A673 (cell line): Measurements from ENCODE around the gene CDX1. TPM values are rescaled to one million over a fixed set of nuclear protein-coding genes. Genes with fewer than 3 reads are reported as not detected.

Source experiments
- BruUV-seq: library from RNA; stranded (reverse); fragments of 400-500 nt; replicated peaks from 2 replicates; lab custom pipeline; 2021; lab: Mats Ljungman, UMichigan
- CTCF ChIA-PET: fragments of 300-600 bp; sonication (Branson Sonifier 250); formaldehyde crosslinking; loops from one replicate; lab custom pipeline; 2022; ENCODE audit warnings: antibody characterized with exemption; lab: Charles Lee
- POLR2A ChIA-PET: fragments of 300-600 bp; sonication (Branson Sonifier 250); formaldehyde crosslinking; loops from one replicate; lab custom pipeline; 2022; ENCODE audit warnings: antibody characterized with exemption; ENCODE audit not compliant: low non-redundant PET; lab: Charles Lee
- DNase-seq: peaks from one replicate; pipeline ENCODE4 v3.0.0-alpha.2; 2015; ENCODE audit warnings: low spot score
- H3K27ac ChIP-seq: fragments of 200-600 bp; sonication (generic); 2 replicates; pipeline ENCODE4 v1.5.1; 2016; ENCODE audit warnings: mixed run types, low read depth, mild to moderate bottlenecking, mixed read lengths, antibody characterized with exemption, low read length; ENCODE audit not compliant: poor library complexity, severe bottlenecking
- H3K27me3 ChIP-seq: fragments of 200-600 bp; sonication (generic); replicated peaks from 2 replicates; pipeline ENCODE4 v1.6.1; 2017; ENCODE audit warnings: mixed run types, low read depth, mild to moderate bottlenecking, mixed read lengths, antibody characterized with exemption, low read length; ENCODE audit not compliant: insufficient read depth, poor library complexity
- H3K36me3 ChIP-seq: fragments of 200-600 bp; sonication (generic); 2 replicates; pipeline ENCODE4 v1.6.1; 2016; ENCODE audit warnings: mixed run types, mild to moderate bottlenecking, mixed read lengths, antibody characterized with exemption, low read length; ENCODE audit not compliant: insufficient read depth, poor library complexity, severe bottlenecking
- H3K4me1 ChIP-seq: fragments of 200-600 bp; sonication (generic); 2 replicates; pipeline ENCODE4 v1.6.1; 2017; ENCODE audit warnings: mixed run types, mild to moderate bottlenecking, mixed read lengths, antibody characterized with exemption, low read length; ENCODE audit not compliant: insufficient read depth, poor library complexity, severe bottlenecking
- H3K4me3 ChIP-seq: fragments of 200-600 bp; sonication (generic); 2 replicates; pipeline ENCODE4 v1.5.1; 2016; ENCODE audit warnings: low read depth, mixed run types, mild to moderate bottlenecking, mixed read lengths, low read length; ENCODE audit not compliant: poor library complexity, severe bottlenecking
- H3K9me3 ChIP-seq: fragments of 200-600 bp; sonication (generic); 2 replicates; pipeline ENCODE4 v1.6.1; 2016; ENCODE audit warnings: mixed run types, low read depth, mild to moderate bottlenecking, mixed read lengths, antibody characterized with exemption, low read length; ENCODE audit not compliant: poor library complexity, severe bottlenecking
- CTCF ChIP-seq: fragments of 300-800, 200-600 bp; sonication (generic); conservative IDR thresholded peaks from 2 replicates; pipeline ENCODE4 v1.5.1; 2017; ENCODE audit warnings: low read depth, mild to moderate bottlenecking, antibody characterized with exemption, low read length, moderate library complexity, mixed read lengths
- EZH2 ChIP-seq: fragments of 200-600 bp; sonication (generic); IDR thresholded peaks from 2 replicates; pipeline ENCODE4 v1.6.1; 2017; ENCODE audit warnings: borderline replicate concordance, low read depth, mild to moderate bottlenecking, mixed read lengths, antibody characterized with exemption, low read length; ENCODE audit not compliant: poor library complexity, severe bottlenecking
- intact Hi-C: fragments of 100-400 bp; cut with micrococcal nuclease; formaldehyde crosslinking; loops from one replicate; pipeline ENCODE4 v1.10.0; 2022; ENCODE audit not compliant: unreplicated experiment
- total RNA-seq: library from RNA; stranded (reverse); gene quantifications from 2 replicates; pipeline ENCODE4 v1.2.3, GENCODE V29; 2021

CDX1 gene
- total RNA-seq, 1 experiment from 2014 or later, result not detected

DNA sequence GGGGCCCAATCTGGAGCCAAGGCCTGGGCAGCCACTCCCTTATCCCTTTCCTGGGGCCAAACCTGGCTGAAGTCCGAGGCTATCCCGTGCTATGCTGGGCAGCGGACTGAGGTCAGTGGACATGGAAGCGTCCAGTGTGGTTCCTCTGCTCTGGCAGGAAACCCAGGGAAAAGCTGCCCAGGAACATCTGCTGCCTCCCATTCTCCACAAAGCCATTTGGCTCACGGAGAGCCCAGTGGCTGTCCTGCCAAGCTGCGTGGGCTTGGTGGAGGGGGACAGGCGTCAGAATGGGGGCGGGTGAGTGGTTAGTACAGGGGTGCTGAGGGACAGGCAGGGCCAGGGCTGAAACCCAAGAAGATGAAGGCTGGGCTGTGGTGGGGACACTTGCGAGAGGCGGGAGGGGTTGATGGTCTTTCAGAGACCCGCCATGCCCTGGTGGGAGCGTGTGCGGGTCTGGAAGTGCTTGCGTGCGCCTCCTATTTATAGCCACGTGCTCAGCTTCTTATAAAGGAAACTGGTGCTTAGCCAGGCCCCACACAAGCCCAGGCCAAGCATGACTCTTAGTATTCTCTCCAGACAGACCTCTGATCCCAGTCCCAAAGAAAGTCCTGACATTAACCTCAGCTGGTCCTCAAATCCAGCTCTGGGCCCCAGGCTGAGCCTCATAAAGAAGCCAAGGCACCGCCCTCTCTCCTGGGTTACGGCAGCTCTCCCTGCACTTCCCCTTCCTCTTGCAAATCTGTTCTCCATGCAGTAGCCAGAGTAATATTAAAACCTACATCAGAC is 13.9 kb downstream of the CDX1 start:
- BruUV-seq, result no TSS peak
- H3K27me3 ChIP-seq, result no peaks in the 10 kb centered on the region
- TF ChIP-seq EZH2 (no peak), CTCF (no peak)
- ChIA-PET POLR2A (no interaction called here), CTCF (no interaction called here)
- intact Hi-C loops, result no loop called here
- DNase-seq, result no peak
- H3K4me3 ChIP-seq, result no peak overlapping the region
- H3K9me3 ChIP-seq, result no peaks in the 10 kb centered on the region
- H3K27ac ChIP-seq, result no peak overlapping the region
- H3K4me1 ChIP-seq, result no peaks in the 10 kb centered on the region
- H3K36me3 ChIP-seq, result no peaks in the 10 kb centered on the region

DNA sequence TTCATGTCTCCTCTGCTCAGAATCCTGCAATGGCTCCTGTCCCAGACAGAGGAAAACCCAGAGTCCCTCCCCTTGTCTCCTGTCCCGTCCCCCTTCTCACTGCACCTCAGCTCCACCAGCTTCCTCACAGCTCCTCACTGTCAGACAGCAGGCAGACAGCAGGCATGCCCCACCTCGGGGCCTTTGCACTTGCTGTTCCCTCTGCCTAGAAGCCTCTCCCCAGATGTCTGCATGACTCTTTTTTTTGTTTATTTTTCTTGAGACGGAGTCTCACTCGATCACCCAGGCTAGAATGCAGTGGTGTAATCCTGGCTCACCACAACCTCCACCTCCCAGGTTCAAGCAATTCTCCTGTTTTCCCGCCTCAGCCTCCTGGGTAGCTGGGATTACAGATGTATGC is 14.4 kb downstream of the CDX1 start:
- no TSS peak for BruUV-seq
- DNase-seq, result no peak
- no peaks in the 10 kb centered on the region for H3K27me3 ChIP-seq

GRCh38 chr5:150181766-150182545 is 15.4 kb downstream of the CDX1 start:
- Histone ChIP-seq H3K27me3 (no peaks in the 10 kb centered on the region), H3K4me3 (no peak overlapping the region), H3K36me3 (no peaks in the 10 kb centered on the region), H3K27ac (no peak overlapping the region), H3K4me1 (no peaks in the 10 kb centered on the region), H3K9me3 (no peaks in the 10 kb centered on the region)
- intact Hi-C loops, result no loop called here
- TF ChIP-seq EZH2 (no peak), CTCF (no peak)
- no TSS peak for BruUV-seq
- ChIA-PET CTCF (no interaction called here), POLR2A (no interaction called here)
- no peak for DNase-seq

More for the DNA sequence above, 14.4 kb downstream of the CDX1 start:
- no peak overlapping the region for H3K27ac ChIP-seq
- H3K4me1 ChIP-seq, result no peaks in the 10 kb centered on the region
- ChIA-PET CTCF (no interaction called here), POLR2A (no interaction called here)
- H3K9me3 ChIP-seq, result no peaks in the 10 kb centered on the region
- TF ChIP-seq EZH2 (no peak), CTCF (no peak)
- intact Hi-C loops, result no loop called here
- H3K4me3 ChIP-seq, result no peak overlapping the region
- H3K36me3 ChIP-seq, result no peaks in the 10 kb centered on the region
